Endothelial cell of umbilical vein (primary cell): ENCODE data around the gene ISLR. TPM values are rescaled to one million over a fixed set of nuclear protein-coding genes. Genes with fewer than 3 reads are reported as not detected.

Source experiments
- BruUV-seq: library from RNA; stranded (reverse); fragments of 400-500 nt; replicated peaks from 2 replicates; lab custom pipeline; 2021; lab: Mats Ljungman, UMichigan
- CTCF ChIA-PET: fragments of 300-600, 350-600 bp; sonication (Branson Sonifier 250); formaldehyde crosslinking; loops from one replicate; lab custom pipeline; 2021; ENCODE audit warnings: antibody characterized with exemption, inconsistent platforms; lab: Charles Lee
- POLR2A ChIA-PET: fragments of 300-600, 350-600 bp; sonication (Branson Sonifier 250); formaldehyde crosslinking; loops from one replicate; lab custom pipeline; 2021; ENCODE audit warnings: antibody characterized with exemption, inconsistent platforms; lab: Charles Lee
- DNase-seq: peaks from one replicate; pipeline ENCODE4 v3.0.0-alpha.2; 2011; ENCODE audit warnings: low read depth, low spot score
- FAIRE-seq: peaks from 2 replicates; lab custom pipeline; 2011; peaks lifted over from hg19 to GRCh38; lab: Jason Lieb, UNC
- H2AFZ ChIP-seq: 2 replicates; pipeline ENCODE4 v1.6.0; 2012; ENCODE audit warnings: low read depth, low read length, control low read depth, inconsistent platforms
- H3K27ac ChIP-seq: 2 replicates; pipeline ENCODE4 v1.5.1; 2011; ENCODE audit warnings: low read depth, mild to moderate bottlenecking, control low read depth, low read length, moderate library complexity; ENCODE audit not compliant: insufficient read depth
- H3K27me3 ChIP-seq, 2 experiments: 2 replicates each; pipeline versions ENCODE4 v1.6.0 to v1.6.1; 2011; ENCODE audit warnings: low read length in 2 of 2, mixed read lengths in 1 of 2; ENCODE audit not compliant: control insufficient read depth in 2 of 2, insufficient read depth in 2 of 2
- H3K36me3 ChIP-seq, 2 experiments: 2 replicates in 1 of 2; 3 replicates in 1 of 2; pipeline ENCODE4 v1.5.1; 2011; ENCODE audit warnings: low read length in 2 of 2, mild to moderate bottlenecking in 1 of 2, moderate library complexity in 1 of 2; ENCODE audit not compliant: control insufficient read depth in 2 of 2, insufficient read depth in 2 of 2; ENCODE audit errors: extremely low read depth in 1 of 2
- H3K4me1 ChIP-seq: 3 replicates; pipeline ENCODE4 v1.5.1; 2011; ENCODE audit warnings: mild to moderate bottlenecking, low read length; ENCODE audit not compliant: control insufficient read depth, insufficient read depth; ENCODE audit errors: extremely low read depth
- H3K4me2 ChIP-seq: 2 replicates; pipeline ENCODE4 v1.6.1; 2011; ENCODE audit warnings: low read length, control low read depth, mixed read lengths; ENCODE audit not compliant: insufficient read depth
- H3K4me3 ChIP-seq, 3 experiments: fragments of 200-600 bp in 1 of 3; sonication (generic), shearing (Covaris generic) in 1 of 3; replicated peaks in 1 of 3; 2 replicates each; pipeline ENCODE4 v1.5.1; 2011 to 2016; ENCODE audit warnings: control low read depth in 3 of 3, low read length in 3 of 3, mild to moderate bottlenecking in 2 of 3, inconsistent platforms in 1 of 3, low read depth in 1 of 3, moderate library complexity in 1 of 3; ENCODE audit not compliant: insufficient read depth in 1 of 3
- H3K79me2 ChIP-seq: 2 replicates; pipeline ENCODE4 v1.6.0; 2012; ENCODE audit warnings: low read length, inconsistent platforms; ENCODE audit not compliant: control insufficient read depth, insufficient read depth
- H3K9ac ChIP-seq: replicated peaks from 2 replicates; pipeline ENCODE3; 2011; ENCODE audit warnings: low read length, control low read depth; ENCODE audit not compliant: insufficient read depth; ENCODE audit errors: extremely low read depth
- H3K9me1 ChIP-seq: replicated peaks from 3 replicates; pipeline ENCODE4 v1.6.0; 2011; ENCODE audit warnings: mild to moderate bottlenecking, low read length; ENCODE audit not compliant: control insufficient read depth, insufficient read depth; ENCODE audit errors: extremely low read depth
- H3K9me3 ChIP-seq: replicated peaks from 2 replicates; pipeline ENCODE4 v1.5.1; 2012; ENCODE audit warnings: low read length, inconsistent platforms; ENCODE audit not compliant: control insufficient read depth, insufficient read depth
- H4K20me1 ChIP-seq: replicated peaks from 2 replicates; pipeline ENCODE3; 2011; ENCODE audit warnings: mild to moderate bottlenecking, low read length; ENCODE audit not compliant: control insufficient read depth, insufficient read depth; ENCODE audit errors: extremely low read depth
- CTCF ChIP-seq, 2 donors: IDR thresholded peaks; 1 replicate in 1 of 2; 2 replicates in 1 of 2; pipeline ENCODE4 v1.5.1; 2011; ENCODE audit warnings: low read length in 2 of 2, mild to moderate bottlenecking in 2 of 2, moderate library complexity in 2 of 2, control low read depth in 1 of 2, inconsistent platforms in 1 of 2, low read depth in 1 of 2; ENCODE audit not compliant: insufficient read depth in 1 of 2; ENCODE audit errors: extremely low read depth in 1 of 2
- EZH2 ChIP-seq: IDR thresholded peaks from 2 replicates; pipeline ENCODE4 v1.6.1; 2012; ENCODE audit warnings: borderline replicate concordance, low read depth, mild to moderate bottlenecking, moderate library complexity, low read length, inconsistent platforms; ENCODE audit not compliant: severe bottlenecking
- FOS ChIP-seq: IDR thresholded peaks from 2 replicates; pipeline ENCODE4 v1.6.1; 2011; ENCODE audit warnings: mild to moderate bottlenecking, low read length, moderate library complexity, borderline replicate concordance; ENCODE audit not compliant: insufficient read depth
- GATA2 ChIP-seq: IDR thresholded peaks from 2 replicates; pipeline ENCODE4 v1.7.0; 2011; ENCODE audit warnings: low read depth, mild to moderate bottlenecking, moderate library complexity, mixed read lengths, low read length; ENCODE audit not compliant: insufficient read length, insufficient read depth
- JUN ChIP-seq: IDR thresholded peaks from 2 replicates; pipeline ENCODE4 v1.6.1; 2011; ENCODE audit warnings: borderline replicate concordance, low read depth; ENCODE audit not compliant: insufficient read length, insufficient read depth
- MAX ChIP-seq: IDR thresholded peaks from 2 replicates; pipeline ENCODE4 v1.6.1; 2011; ENCODE audit not compliant: insufficient read depth, insufficient read length
- MYC ChIP-seq: IDR thresholded peaks from one replicate; pipeline ENCODE4 v1.6.1; 2011; ENCODE audit warnings: mild to moderate bottlenecking, low read depth, low read length
- dilution Hi-C: fragments of 300-500 bp; cut with MboI; formaldehyde crosslinking; loops from one replicate; pipeline ENCODE4 v1.15.0; 2019; ENCODE audit warnings: low sequenced_read_pairs; ENCODE audit not compliant: extremely low pct_ligation_motif_present
- intact Hi-C: fragments of 100-400 bp; cut with micrococcal nuclease; formaldehyde crosslinking; loops from one replicate; pipeline ENCODE4 v1.10.0; 2022
- polyA plus RNA-seq, 4 experiments: library from polyadenylated mRNA; depleted of rRNA in 3 of 4; stranded (reverse) in 3 of 4; unstranded in 1 of 4; fragments of >200 nt; gene quantifications; 2 replicates each; pipeline versions ENCODE4 v1.2.1 to v1.2.3, GENCODE V29; 2011 to 2012; ENCODE audit warnings: missing spikeins in 1 of 4
- total RNA-seq: library from RNA; stranded (reverse); gene quantifications from 2 replicates; pipeline ENCODE4 v1.2.3, GENCODE V29; 2021

ISLR gene
- total and polyA plus RNA-seq, 2 donors (not counting 3 experiments of a cell fraction or from before 2014, with no cell fraction given): not detected

DNA sequence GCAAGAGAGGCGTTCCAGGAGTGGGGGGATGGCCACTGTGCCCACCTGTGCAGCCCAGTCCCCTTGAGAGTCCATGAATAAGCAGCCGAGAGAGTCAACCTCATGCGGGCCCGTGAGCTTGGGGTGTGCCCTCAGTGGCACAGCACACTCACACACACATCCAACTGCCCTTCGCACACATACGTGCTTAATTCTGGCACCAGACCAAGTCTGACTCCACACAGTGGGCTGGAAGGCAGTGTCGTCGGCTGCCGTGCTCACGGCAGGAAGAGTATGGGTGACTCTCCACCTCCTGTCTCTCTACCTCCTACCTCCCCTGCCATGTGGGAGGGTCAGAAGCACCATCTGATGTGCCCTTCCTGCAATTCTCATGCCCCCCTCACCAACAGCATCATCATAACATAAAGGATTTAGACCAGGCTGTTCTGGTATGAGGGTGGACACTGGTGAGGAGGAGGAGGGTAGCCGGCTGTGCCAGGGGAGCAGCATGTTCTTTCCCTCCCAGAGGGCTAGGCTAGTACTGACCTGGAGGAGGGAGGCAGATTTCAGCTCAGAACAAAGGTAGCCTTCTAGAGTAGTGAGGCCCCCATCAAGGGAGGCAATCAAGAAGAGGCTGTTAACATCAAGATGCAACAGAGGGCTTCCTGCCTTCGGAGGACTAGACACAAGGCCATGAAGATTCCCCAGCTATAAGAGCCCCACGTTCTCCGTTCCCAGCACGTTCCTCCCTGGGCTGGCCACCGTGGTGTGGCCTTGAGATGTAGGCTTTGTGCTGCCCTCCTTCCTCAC lies 34.3 kb downstream of the ISLR start:
- dilution Hi-C loops (no loop called here), intact Hi-C loops (no loop called here)
- FAIRE-seq: no peak
- no TSS peak for BruUV-seq
- Histone ChIP-seq H3K27ac (no peak overlapping the region), H3K9me3 (no peaks in the 10 kb centered on the region), H3K9me1 (no peaks in the 10 kb centered on the region), H3K4me3 (no peak overlapping the region), H4K20me1 (no peaks in the 10 kb centered on the region), H3K4me2 (no peak overlapping the region), H3K4me1 (no peaks in the 10 kb centered on the region), H2AFZ (no peak overlapping the region), H3K36me3 (no peaks in the 10 kb centered on the region), H3K27me3 (peaks cover 0 to 5% of the 10 kb centered on the region in 2 experiments), H3K79me2 (no peaks in the 10 kb centered on the region), H3K9ac (no peak overlapping the region)
- ChIA-PET CTCF (no interaction called here), POLR2A (no interaction called here)
- TF ChIP-seq MAX: no peak
- TF ChIP-seq FOS: no peak
- no peak for TF ChIP-seq MYC
- TF ChIP-seq EZH2: no peak
- no peak for TF ChIP-seq JUN
- TF ChIP-seq GATA2: no peak
- TF ChIP-seq CTCF (IDR thresholded peaks at IDR 0.05; ENCODE audit: extremely low read depth in 1 of 2, insufficient read depth in 1 of 2, low read depth in 1 of 2, low read length in 2 of 2): no peak
- no peak for DNase-seq
